Panc1 (cell line): ENCODE results near the gene SLC11A1. TPM values are rescaled to one million over a fixed set of nuclear protein-coding genes. Genes with fewer than 3 reads are reported as not detected.

Experiments used
- ATAC-seq: fragments of 200-7000 bp; cut with Tn5 transposase; 2 replicates; pipeline ENCODE4 v1.9.1; 2020; ENCODE audit warnings: mild to moderate bottlenecking, moderate library complexity
- BruUV-seq: library from RNA; stranded (reverse); fragments of 400-500 nt; replicated peaks from 2 replicates; lab custom pipeline; 2021; lab: Mats Ljungman, UMichigan
- CTCF ChIA-PET: fragments of 300-600 bp; sonication (Branson Sonifier 250); formaldehyde crosslinking; loops from one replicate; lab custom pipeline; 2022; ENCODE audit warnings: antibody characterized with exemption; lab: Charles Lee
- POLR2A ChIA-PET: fragments of 300-600 bp; sonication (Branson Sonifier 250); formaldehyde crosslinking; loops from one replicate; lab custom pipeline; 2022; ENCODE audit warnings: antibody characterized with exemption; lab: Charles Lee
- DNase-seq: peaks from one replicate; pipeline ENCODE4 v3.0.0-alpha.2; 2010; ENCODE audit warnings: low read depth, low spot score
- H3K27ac ChIP-seq: 2 replicates; pipeline ENCODE4 v1.5.1; 2011; ENCODE audit warnings: mild to moderate bottlenecking, low read length, inconsistent platforms
- H3K27me3 ChIP-seq: fragments of 200-500 bp; sonication (Bioruptor generic); 2 replicates; pipeline ENCODE4 v1.6.0; 2014; ENCODE audit warnings: low read length, inconsistent platforms; ENCODE audit not compliant: control insufficient read depth, insufficient read depth
- H3K36me3 ChIP-seq: fragments of 200-500 bp; sonication (Bioruptor generic); 2 replicates; pipeline ENCODE4 v1.5.1; 2014; ENCODE audit warnings: inconsistent platforms, mild to moderate bottlenecking, low read length, moderate library complexity; ENCODE audit not compliant: control insufficient read depth, insufficient read depth
- H3K4me1 ChIP-seq: 2 replicates; pipeline ENCODE4 v1.5.1; 2011; ENCODE audit warnings: inconsistent platforms, mild to moderate bottlenecking, low read length, moderate library complexity; ENCODE audit not compliant: control insufficient read depth, insufficient read depth
- H3K4me3 ChIP-seq, 2 experiments: 2 replicates each; pipeline ENCODE4 v1.5.1; 2011 to 2012; ENCODE audit warnings: low read depth in 2 of 2, low read length in 2 of 2, mild to moderate bottlenecking in 2 of 2, inconsistent platforms in 1 of 2, moderate library complexity in 1 of 2
- H3K9me3 ChIP-seq: fragments of 200-500 bp; sonication (Bioruptor generic); 2 replicates; pipeline ENCODE4 v1.5.1; 2014; ENCODE audit warnings: low read depth, mild to moderate bottlenecking, inconsistent platforms, low read length, moderate library complexity; ENCODE audit not compliant: control insufficient read depth, insufficient read depth
- POLR2AphosphoS5 ChIP-seq: IDR thresholded peaks from 2 replicates; pipeline ENCODE4 v1.6.1; 2012; ENCODE audit warnings: mild to moderate bottlenecking, low read depth, low read length, moderate library complexity
- SIN3A ChIP-seq: IDR thresholded peaks from 2 replicates; pipeline ENCODE4 v1.6.1; 2012; ENCODE audit warnings: low read depth, mild to moderate bottlenecking, low read length, moderate library complexity, borderline replicate concordance; ENCODE audit not compliant: insufficient read depth
- TCF7L2 ChIP-seq: IDR thresholded peaks from 2 replicates; pipeline ENCODE4 v1.6.1; 2011; ENCODE audit warnings: mild to moderate bottlenecking, low read depth, low read length, inconsistent platforms
- in situ Hi-C: cut with HindIII; loops from 2 replicates; pipeline ENCODE4 v1.10.0; 2016; ENCODE audit warnings: low sequenced_read_pairs, low pct_unique_long_range_greater_than_20kb
- intact Hi-C: fragments of 100-400 bp; cut with micrococcal nuclease; formaldehyde crosslinking; loops from one replicate; pipeline ENCODE4 v1.10.0; 2022; ENCODE audit not compliant: unreplicated experiment
- total RNA-seq: library from RNA; stranded (reverse); gene quantifications from one replicate; pipeline ENCODE4 v1.2.1, GENCODE V29; 2021; ENCODE audit not compliant: unreplicated experiment
- TF ChIP-seq, protein P1 (sequence below), 2 experiments: IDR thresholded peaks; 2 replicates each; pipeline ENCODE4 v1.6.1; 2011 to 2012; ENCODE audit warnings: low read depth in 2 of 2, control low read depth in 1 of 2, low read length in 1 of 2, mild to moderate bottlenecking in 1 of 2, moderate library complexity in 1 of 2; ENCODE audit not compliant: insufficient read depth in 1 of 2
- TF ChIP-seq, protein P2 (sequence below): fragments of 450-650 bp; IDR thresholded peaks from 2 replicates; pipeline ENCODE4 v1.5.1; 2017; ENCODE audit warnings: mild to moderate bottlenecking

SLC11A1 gene
- total RNA-seq, 1 experiment from 2014 or later: 0.31 TPM

DNA sequence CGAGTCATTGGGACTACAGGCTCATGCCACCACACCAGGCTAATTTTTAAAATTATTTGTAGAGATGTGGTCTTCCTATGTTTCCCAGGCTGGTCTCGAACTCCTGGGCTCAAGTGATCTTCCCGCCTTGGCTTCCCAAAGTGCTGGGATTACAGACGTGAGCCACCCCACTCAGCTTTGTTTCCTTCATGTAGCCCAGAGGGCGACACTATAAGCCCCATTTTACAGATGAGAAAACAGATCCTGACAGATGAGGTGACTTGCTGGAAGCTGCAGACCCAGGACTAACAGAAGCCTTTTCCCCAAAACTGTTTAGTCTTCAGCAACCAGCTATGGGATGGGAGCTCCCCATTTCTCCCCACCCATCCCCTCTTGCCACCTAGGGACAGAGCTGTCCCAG, 10.4 kb downstream of the SLC11A1 start:
- Histone ChIP-seq H3K9me3 (no peaks in the 10 kb centered on the region), H3K4me3 (no peak overlapping the region), H3K36me3 (no peaks in the 10 kb centered on the region), H3K27ac (no peak overlapping the region), H3K4me1 (peaks cover 20% of the 10 kb centered on the region), H3K27me3 (no peaks in the 10 kb centered on the region)
- DNase-seq: no peak
- intact Hi-C loops (no loop called here), in situ Hi-C loops (no loop called here)
- BruUV-seq: no TSS peak
- POLR2A ChIA-PET: no interaction called here
- TF ChIP-seq POLR2AphosphoS5 (no peak), SIN3A (no peak), TCF7L2 (no peak)
- TF ChIP-seq, protein P1, sequence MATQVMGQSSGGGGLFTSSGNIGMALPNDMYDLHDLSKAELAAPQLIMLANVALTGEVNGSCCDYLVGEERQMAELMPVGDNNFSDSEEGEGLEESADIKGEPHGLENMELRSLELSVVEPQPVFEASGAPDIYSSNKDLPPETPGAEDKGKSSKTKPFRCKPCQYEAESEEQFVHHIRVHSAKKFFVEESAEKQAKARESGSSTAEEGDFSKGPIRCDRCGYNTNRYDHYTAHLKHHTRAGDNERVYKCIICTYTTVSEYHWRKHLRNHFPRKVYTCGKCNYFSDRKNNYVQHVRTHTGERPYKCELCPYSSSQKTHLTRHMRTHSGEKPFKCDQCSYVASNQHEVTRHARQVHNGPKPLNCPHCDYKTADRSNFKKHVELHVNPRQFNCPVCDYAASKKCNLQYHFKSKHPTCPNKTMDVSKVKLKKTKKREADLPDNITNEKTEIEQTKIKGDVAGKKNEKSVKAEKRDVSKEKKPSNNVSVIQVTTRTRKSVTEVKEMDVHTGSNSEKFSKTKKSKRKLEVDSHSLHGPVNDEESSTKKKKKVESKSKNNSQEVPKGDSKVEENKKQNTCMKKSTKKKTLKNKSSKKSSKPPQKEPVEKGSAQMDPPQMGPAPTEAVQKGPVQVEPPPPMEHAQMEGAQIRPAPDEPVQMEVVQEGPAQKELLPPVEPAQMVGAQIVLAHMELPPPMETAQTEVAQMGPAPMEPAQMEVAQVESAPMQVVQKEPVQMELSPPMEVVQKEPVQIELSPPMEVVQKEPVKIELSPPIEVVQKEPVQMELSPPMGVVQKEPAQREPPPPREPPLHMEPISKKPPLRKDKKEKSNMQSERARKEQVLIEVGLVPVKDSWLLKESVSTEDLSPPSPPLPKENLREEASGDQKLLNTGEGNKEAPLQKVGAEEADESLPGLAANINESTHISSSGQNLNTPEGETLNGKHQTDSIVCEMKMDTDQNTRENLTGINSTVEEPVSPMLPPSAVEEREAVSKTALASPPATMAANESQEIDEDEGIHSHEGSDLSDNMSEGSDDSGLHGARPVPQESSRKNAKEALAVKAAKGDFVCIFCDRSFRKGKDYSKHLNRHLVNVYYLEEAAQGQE (IDR thresholded peaks at IDR 0.05; ENCODE audit: insufficient read depth in 1 of 2, low read depth in 2 of 2, low read length in 1 of 2): no peak
- TF ChIP-seq, protein P2, sequence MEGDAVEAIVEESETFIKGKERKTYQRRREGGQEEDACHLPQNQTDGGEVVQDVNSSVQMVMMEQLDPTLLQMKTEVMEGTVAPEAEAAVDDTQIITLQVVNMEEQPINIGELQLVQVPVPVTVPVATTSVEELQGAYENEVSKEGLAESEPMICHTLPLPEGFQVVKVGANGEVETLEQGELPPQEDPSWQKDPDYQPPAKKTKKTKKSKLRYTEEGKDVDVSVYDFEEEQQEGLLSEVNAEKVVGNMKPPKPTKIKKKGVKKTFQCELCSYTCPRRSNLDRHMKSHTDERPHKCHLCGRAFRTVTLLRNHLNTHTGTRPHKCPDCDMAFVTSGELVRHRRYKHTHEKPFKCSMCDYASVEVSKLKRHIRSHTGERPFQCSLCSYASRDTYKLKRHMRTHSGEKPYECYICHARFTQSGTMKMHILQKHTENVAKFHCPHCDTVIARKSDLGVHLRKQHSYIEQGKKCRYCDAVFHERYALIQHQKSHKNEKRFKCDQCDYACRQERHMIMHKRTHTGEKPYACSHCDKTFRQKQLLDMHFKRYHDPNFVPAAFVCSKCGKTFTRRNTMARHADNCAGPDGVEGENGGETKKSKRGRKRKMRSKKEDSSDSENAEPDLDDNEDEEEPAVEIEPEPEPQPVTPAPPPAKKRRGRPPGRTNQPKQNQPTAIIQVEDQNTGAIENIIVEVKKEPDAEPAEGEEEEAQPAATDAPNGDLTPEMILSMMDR: no peak
- CTCF ChIA-PET: no interaction called here
- no peak for ATAC-seq

DNA sequence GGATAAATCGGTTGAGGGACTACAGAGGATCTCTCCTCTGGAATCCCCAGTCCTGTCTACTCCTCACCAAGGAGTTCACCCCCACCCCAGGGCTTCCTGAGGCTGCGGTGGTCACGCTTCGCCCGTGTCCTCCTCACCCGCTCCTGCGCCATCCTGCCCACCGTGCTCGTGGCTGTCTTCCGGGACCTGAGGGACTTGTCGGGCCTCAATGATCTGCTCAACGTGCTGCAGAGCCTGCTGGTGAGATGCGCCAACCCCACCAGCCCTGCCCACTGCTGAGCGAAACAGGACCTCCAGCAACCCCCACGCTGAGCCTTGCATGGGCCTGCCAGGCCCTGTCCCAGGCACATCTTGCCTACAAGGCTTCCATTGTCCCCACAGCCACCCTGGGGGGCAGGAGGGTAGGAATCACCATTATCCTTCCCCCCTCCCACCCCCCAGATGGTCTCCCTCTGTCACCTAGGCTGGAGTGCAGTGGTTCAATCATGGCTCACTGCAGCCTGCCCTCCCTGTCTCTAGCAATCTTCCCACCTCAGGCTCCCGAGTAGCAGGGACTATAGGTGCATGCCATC, 10.9 kb downstream of the SLC11A1 start:
- ChIA-PET CTCF (interaction anchor here (0.6 to 0.7 kb wide), 3 partner anchors 8 to 123 kb away, joined by 3 to 6 read pairs (median 4); partner anchors contain the start of genes AAMP and PNKD), POLR2A (no interaction called here)
- DNase-seq: no peak
- no TSS peak for BruUV-seq
- H3K27ac ChIP-seq: no peak overlapping the region
- in situ Hi-C loops (no loop called here), intact Hi-C loops (no loop called here)
- no peak for TF ChIP-seq TCF7L2
- TF ChIP-seq, protein P1 (IDR thresholded peaks at IDR 0.05; ENCODE audit: insufficient read depth in 1 of 2, low read depth in 2 of 2, low read length in 1 of 2): no peak
- TF ChIP-seq, protein P2: no peak
- no peak for TF ChIP-seq POLR2AphosphoS5
- TF ChIP-seq SIN3A: no peak
- H3K36me3 ChIP-seq: no peaks in the 10 kb centered on the region
- H3K4me1 ChIP-seq: peaks cover 24% of the 10 kb centered on the region
- H3K27me3 ChIP-seq: no peaks in the 10 kb centered on the region
- no peak for ATAC-seq
- H3K9me3 ChIP-seq: no peaks in the 10 kb centered on the region
- H3K4me3 ChIP-seq: no peak overlapping the region
